ENCODE results near the gene RASGRF2.
"Not testable (repeated sequence)": the region's sequence is repeated elsewhere in the genome, so short reads cannot be mapped to it uniquely, and the experiment has no call there.

Gene RASGRF2

DNA sequence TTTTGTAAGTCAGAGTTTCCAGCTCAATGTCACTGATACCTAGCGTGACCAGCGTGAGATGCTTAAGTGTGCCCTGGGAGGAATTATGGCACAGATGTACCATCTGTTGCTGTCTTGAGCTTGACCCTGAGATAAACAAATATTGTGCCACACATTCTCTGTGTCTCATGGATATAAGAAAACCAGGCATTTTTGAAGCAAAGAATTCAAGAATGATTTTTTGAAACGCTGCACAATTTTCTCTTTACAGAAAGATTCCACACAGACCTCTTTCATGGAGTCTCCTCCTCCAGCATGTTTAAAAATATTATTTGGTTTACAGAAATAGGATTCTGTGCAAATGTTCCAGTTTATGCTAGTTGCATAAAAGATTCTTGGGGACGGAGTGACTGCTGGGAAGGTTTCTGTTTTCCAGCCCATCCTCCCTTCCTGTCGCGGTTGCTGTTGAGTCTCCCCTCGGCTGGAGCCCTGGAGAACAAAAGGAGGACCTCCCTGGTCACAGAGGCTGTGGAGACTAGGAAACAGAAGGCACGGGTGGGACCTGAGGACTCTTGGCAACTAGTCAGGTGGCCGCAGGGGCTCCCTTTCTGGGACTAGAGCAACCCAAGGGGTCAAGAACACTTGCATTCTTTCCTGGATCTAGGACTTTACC, 120.8 kb downstream of the RASGRF2 start:
- no peak for DNase-seq

DNA sequence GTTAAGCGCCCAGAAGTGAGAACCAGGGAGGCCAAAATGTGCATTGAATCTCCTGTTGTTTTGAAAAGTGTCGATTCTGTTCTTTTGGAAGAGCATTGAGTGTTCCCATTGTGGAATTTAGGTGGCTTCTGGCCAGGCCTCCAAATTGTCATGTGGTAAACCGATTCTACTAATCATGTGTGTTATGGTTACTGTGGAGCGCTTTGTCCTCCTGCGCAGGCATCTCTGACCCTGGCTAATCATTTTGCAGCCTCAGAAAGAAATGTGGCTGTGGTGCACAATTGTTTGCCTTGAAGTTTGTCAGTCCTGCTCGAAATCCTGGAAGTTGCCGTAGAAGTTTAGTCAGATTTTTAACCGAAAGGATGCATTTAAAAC, 121.3 kb downstream of the RASGRF2 start:
- DNase-seq = no peak

DNA sequence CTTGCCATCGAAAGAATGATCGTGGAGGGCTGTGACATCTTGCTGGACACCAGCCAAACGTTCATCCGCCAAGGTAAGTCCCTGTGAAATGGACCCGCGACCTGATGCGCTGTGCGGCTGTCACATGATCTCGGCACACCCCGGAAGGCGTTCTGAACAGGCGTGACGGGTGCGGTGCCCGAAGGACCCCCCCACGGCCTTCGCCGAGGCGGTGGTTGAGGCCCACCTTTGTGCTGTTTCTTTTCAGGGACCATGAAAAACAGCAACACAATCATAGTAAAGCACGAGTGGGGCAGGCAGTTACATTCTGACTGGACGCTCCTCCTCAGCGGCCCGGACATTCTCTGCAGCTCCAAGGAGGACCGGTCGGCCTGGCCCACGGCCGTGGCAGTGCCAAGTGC, 126.7 kb downstream of the RASGRF2 start:
- no peak for DNase-seq

DNA sequence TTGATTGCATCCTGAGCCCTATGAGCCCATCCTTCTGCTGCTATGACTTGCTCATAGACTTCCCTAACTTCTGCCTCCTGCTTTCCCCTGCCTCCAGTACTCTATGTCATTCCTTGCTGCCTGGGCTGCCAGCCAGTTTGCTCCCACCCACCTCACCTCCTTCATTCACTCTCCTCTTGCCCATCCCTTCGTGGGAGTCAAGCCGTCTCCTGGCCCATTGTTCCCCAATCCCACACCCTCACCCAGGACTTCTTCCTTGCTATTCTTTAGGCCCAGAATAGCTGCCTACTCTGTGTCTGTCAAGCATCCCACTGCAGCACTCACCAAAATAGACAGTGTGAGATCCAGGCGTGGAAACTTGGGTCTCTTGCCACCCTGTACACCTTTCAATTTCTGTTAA, 131.0 kb downstream of the RASGRF2 start:
- no peak for DNase-seq

DNA sequence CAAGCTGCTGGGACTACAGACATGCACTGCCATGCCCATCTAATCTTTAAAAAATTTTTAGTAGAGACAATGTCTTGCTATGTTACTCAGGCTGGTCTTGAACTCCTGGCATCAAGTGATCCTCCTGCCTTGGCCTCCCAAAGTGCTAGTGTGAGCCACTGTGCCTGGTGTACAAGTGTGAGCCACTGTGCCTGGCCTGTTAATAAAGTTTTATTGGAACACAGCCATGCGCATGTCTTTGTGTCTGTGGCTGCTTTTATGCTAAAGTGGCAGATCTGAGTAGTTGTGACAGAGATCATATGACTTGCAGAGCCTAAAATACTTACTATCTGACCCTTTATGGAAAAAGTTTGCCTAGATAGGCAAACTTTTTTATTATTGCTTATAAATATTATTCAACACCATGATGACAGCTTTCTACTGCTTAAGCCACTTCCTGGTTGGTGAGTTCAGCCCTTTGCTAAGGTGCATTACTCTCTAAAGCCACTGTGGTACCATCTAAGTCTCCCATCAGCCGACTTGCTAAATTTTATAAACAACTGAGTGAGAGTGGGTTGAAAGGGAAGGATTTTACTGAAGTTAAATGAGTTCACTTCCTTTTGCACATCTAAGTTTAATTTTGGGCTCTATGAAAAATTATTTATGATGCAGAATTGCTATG, 133.5 kb downstream of the RASGRF2 start:
- no peak for DNase-seq

DNA sequence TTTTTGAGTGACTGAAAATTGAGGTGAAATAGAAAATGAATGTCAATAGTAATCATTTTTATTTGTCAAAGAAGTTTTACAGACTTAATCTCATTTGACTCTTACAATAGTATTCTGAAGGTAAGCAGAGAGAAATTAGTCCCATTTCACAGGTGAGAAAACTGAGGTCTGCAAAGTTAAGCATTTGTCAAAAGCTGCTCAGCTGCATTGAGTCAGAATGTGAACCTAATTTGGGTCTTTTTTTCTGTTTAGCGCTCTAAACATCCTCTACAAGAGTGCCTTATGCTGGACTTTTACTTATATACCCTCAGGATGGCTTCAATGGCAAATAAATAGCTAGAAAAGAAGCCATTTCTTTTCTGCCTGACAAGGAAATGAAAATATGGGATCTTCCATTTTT, 135.7 kb downstream of the RASGRF2 start:
- no peak for DNase-seq

DNA sequence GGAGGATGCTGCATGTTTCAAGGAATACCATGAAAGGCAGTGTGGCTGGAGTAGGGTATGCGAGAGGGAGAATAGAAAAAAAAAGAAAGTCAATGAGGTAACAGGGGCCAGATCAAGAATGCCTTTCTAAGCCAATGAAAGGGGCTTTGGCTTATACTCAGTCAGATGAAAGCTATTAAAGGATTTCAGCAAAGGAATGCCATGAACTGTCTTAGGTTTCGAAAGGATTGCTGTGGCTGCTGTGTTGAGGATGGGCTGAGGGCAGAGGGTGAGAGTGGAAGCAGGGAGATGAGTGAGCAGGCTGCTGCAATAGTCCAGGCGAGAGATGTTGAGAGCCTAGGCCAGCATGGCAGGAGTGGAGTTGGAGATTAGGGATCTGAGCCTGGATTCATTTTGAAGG, 137.6 kb downstream of the RASGRF2 start:
- no peak for DNase-seq

DNA sequence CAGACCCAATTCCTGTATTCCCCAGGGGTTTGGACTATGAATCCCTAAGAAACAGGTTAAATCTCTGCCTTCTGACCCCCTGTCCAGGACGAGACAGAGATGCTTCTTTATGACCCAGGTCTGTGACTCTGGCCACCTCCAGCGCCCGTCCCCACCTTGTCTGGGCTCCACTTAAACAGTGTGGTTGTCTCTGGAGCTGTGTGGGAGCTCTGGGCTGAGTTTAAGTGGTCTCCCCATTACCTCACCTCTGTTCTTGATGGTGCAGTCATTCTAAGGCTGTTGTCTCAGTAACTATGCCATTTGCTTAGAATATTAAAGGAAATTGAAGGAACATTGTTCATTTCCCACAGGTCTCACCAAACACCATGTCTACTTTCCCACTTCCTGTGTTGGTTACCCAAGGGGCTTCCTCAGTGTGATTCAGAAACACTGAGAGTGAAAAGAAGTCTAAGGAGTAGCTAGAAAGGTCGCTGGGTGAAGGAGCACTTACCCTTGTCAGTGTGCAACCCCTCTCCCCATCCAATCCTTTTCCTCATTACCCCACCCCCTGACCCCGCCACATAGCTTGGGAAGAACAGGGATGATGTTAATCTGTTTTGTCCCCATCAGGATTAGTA, 145.2 kb downstream of the RASGRF2 start:
- no peak for DNase-seq

DNA sequence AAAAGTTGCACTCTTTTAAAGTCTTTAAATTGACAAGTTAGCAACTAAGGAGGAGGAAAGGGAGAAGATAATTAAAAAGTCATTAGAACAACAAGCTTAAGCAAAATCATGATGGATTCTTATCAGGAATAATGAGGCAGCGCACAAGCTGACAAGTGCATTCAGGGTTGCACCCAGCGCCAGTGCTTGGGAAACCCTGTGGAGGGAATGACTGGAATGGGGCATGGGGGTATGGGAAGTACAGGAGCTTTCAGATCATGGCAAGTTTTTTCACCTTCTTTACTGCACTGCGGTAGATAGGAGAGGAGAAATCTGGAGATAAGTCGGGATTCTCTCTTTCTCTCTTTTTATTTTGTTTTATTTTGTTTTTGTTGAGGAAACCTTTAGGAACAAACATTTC, 155.1 kb downstream of the RASGRF2 start:
- no peak for DNase-seq

DNA sequence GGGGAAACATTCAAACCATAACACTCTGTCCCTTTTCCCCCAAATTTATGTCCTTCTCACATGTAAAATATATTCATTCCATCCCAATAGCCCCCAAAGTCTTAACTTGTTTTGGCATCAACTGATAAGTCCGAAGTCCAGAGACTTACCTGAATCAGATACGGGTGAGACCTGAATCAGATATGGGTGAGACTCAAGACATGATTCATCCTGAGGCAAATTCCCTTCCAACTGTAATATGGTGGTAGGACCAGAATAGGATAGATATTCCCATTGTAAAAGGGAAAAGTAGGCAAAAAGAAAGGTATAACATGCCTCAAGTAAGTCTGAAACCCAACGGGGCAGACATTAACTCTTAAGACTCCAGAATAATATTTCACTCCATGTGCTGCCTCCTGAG, 157.4 kb downstream of the RASGRF2 start:
- no peak for DNase-seq

DNA sequence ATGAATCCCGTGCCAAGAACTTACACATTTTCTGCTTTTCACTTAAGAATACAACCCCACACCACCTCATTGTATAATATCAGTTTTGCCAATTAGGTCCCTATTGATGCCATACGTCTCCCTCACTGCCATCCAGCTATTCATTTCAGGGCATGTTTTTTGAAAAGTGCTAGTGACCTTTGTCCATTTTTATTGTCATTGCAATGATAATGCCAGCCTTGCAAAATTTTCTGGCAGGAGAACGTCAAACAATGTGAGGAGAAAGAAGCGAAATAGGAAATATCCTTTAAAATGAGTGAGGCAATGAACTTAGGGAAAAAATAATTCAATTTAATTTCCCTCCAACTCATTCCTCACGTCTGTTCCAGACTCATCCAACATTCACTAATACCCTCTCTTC, 161.1 kb downstream of the RASGRF2 start:
- no peak for DNase-seq

DNA sequence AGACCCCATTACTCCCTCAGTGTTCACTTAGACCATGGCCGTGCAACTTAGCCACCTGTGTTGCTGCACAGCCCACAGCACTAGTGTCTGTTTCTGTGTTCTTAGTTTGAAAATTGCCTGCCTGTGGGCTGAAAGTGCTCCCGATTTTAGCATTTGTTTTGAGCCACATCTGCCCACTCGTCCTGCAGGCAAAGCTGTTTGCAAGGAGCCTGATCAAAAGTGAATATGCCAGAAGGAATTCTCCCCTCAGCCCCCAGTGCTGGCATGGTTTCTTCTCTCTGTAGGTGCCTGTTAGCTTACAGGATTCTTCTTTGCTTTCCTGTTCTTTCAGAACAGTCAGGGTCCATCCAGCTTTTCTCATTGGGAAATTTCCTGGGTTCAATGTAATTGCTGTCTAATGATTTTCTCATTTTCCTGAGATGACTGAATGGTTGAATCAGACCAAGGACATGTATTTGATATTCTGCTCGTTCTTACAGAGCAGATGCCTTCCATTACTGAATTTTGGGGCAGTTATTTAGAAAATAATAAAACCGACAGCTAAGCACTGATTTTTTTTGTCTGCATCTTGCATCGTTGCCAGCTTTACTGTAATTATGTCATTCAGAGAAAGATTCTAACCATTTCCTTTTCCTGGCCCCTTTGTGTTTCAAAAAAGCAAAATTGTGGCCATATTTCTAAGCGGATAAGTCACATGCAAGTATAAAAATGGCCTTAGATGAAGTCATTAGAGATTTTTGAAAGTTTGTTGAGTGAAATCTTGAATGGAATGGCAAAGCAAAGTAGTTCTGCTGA, 161.9 kb downstream of the RASGRF2 start:
- no peak for DNase-seq

DNA sequence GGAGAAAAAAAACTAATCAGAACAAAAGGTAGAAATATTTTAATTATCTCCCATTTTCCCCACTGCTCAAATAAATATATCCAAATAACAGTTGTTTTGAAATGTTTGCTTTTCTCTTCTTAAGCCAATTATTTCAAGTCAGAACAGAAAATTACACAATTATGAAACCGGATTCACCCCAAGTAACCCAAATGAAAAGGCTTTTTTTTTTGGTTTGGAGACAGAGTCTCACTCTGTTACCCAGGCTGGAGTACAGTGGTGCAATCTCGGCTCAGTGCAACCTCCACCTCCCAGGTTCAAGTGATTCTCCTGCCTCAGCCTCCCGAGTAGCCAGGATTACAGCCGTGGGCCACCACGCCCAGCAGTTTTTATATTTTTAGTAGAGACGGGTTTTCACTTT, 164.5 kb downstream of the RASGRF2 start:
- DNase-seq = not testable (repeated sequence)

DNA sequence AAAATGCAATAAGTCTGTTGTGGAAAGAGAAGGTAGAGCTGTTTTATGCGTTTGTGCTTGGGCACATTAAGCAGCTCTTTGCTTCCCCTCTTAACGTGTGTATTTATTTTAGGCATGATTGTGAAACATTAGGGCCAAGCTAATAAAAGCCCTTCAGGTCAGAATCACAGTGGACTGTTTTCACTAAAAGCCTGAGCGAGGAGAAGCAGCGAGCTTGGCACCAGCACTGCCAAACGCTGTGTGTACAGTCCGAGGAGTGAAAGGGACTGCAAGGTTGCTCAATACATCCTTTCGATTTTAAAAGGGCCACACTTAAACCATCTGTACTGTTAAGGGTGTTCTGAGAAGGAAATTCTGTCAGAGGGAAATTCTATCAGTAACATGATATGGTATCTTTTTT, 165.8 kb downstream of the RASGRF2 start:
- peak; percentile 15 for DNase-seq

DNA sequence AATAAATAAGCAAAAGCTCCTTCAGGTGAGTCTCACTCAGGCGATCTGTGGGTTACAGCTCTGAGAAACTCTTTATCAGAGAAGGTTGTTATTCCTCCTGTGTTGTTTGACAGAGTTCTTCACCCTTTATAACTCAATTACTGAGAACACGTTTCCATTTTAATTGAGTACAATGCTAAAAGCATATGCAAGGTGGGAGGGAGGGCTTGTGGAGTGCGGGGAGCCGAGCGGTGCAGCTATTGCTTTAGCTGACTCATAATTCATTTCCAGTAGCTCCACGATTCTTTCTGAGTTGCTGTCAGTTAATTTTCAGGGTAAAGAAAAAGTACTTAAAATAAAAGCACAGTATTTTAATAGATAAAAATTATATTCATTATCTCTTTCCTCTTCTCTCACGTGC, 168.3 kb downstream of the RASGRF2 start:
- DNase-seq = no peak

DNA sequence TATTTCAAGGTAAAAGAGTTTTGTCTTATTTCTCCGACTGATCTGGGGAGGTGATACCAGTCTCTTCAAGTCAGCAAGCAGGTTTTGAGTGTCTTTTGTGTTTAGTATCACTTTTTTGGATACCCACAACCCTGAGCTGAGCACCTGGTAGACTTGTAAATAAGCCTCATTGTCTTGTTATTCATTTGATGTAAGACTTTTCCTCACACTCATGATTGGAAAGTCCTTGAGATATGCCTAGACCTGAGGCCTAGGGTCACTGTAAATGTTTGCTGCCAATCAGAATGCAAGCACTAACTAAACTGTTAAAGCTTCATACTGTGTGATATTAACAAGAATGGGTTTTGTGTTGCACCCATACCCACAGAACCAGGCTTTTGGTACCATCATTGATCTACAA, 172.2 kb downstream of the RASGRF2 start:
- DNase-seq = no peak

DNA sequence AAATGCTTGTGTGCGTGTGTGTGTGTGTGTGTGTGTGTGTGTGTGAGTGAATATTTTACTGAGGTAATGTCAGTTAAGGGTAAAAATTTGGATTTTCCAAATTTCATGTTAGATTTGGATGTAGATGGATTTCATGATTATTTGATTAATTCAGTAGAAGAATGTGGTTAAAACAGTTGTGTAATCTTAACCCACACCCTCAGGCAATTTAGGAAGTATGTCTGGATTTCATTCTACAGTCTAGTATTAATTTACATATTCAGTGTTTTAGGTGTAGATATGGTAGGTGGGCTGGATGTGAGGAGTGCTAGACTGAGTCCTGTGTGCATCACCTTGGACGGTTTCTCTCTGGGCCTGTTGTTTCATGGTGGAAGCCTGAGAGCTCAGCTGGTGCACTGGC, 173.9 kb downstream of the RASGRF2 start:
- no peak for DNase-seq

DNA sequence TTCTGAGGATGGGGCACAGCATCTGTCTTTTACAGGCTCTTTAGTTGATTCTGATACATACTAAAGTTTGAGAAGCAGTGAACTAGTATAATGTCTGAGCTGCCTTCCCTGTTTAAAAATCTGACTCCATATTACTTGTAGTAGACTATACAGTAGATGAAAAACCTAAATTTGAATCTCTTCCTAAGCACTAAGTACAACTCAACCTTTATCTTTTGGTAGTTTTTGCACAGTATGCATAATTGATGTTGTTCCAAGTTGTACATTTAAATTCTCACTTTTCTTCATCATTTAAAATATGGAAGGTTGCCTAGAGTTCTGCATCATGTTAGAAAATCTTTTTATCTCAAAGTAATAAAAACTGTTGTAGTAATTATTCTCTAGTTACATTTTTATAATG, 174.4 kb downstream of the RASGRF2 start:
- no peak for DNase-seq

DNA sequence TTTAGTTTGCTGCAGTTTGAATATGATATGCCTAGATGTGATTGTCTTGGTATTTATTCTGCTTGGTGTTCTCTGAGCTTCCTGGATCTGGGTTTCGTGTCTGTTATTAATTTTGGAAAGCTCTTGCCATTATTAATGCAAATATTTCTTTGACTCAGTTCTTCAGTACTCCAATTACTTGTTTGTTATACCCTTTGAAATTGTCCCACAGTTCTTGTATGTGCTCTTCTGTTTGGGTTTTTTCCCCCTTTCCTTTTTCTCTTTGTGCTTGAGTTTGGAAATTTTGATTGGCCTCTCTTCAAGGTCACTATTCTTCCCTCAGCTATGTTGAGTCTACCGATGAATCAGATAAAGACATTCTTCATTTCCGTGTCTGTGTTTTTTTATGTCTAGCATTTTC, 176.4 kb downstream of the RASGRF2 start:
- no peak for DNase-seq

DNA sequence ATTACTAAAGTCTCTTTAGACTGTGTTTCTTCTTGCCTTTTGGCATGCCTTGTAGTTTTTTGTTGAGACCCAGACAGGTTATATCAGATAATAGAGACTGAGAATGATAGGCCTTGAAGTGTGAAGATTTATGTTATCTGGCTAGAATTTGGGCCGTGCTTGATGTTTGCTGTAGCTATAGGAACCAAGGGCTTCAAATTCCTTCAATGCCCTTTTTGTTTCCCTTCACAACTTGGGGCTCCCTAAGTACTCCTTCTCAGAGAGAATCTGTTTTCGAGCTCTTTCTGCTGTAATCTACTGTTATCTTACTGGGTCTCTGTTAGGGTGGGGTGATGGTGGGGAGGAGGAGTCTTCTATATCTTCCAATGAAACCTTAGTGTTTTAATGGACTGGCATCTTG, 177.7 kb downstream of the RASGRF2 start:
- DNase-seq = no peak

DNA sequence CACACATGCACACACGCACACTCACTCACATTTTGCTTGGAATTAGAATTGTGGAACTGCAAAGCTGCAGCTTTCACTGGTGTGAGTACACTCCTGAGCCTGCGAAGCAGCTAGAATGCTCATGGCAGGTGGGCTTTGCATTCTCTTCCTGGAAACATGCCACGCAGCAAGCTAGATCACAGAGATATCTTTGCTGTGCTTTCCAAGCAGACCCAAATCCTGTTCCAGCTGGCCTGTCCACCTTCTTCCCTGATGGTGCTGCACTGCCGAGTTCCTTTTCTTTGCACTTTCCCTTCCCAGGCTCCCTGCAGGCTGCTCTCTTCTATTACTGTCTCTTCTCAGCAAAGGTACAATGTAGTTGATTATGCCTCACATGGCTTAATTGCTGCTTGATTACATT, 180.3 kb downstream of the RASGRF2 start:
- no peak for DNase-seq

DNA sequence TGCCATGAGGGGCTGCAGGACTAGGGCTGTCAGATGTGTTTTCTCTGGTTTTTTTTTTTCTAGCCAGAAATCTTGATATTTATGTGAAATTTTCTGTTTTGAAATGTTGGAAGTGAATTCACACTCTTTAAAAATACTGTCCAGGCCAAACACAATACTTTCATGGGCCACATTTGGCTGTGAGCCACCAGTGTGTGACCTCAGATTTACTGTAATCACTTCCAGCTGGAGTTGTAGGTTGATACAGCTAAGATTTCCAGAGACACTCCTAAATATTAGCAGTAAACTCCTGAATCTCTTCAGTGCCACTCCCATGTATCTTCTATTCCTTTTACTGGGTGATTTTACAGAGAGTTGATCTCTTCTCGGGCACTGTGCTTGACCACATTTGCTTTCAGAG, 180.8 kb downstream of the RASGRF2 start:
- DNase-seq = no peak

DNA sequence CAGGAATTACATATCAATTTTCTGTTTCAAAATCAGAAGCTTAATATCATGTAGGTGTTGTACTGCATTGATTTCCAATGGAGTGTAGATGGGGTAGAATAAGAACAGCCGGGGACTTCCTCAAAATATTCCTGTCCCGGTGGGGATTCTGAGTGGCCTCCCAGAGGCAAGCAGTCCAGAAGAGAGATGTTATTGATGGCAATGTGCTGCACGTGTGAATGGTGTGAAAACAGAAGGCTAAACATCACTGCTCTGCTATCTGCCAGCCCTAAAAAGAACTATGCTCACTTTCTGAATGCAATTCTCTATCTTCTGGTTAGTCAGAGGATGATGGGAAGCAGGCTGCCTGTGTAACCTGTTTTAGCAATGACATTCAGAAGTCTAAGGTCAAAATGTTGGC, 181.9 kb downstream of the RASGRF2 start:
- DNase-seq = no peak
